Smooth muscle cell (in vitro differentiated cells): ENCODE data around the gene FRMD4A. TPM values are rescaled to one million over a fixed set of nuclear protein-coding genes. Genes with fewer than 3 reads are reported as not detected.

Experiments
- DNase-seq: peaks from one replicate; lab custom pipeline; 2025; ENCODE audit not compliant: unreplicated experiment; lab: John Stamatoyannopoulos, UW
- H2AFZ ChIP-seq: fragments of 200-600 bp; sonication (generic); 2 replicates; pipeline ENCODE4 v1.6.0; 2016; ENCODE audit warnings: antibody characterized with exemption, low read depth, mild to moderate bottlenecking
- H3F3A ChIP-seq: fragments of 200-600 bp; sonication (generic); 2 replicates; pipeline ENCODE4 v1.6.0; 2017; ENCODE audit warnings: antibody characterized with exemption, low read depth
- H3K27ac ChIP-seq: fragments of 200-600 bp; sonication (generic); 2 replicates; pipeline ENCODE4 v1.5.1; 2016; ENCODE audit warnings: low read depth, mild to moderate bottlenecking
- H3K27me3 ChIP-seq: fragments of 200-600 bp; sonication (generic); 2 replicates; pipeline ENCODE4 v1.6.1; 2016; ENCODE audit warnings: low read depth, mild to moderate bottlenecking
- H3K36me3 ChIP-seq: fragments of 200-600 bp; sonication (generic); 2 replicates; pipeline ENCODE4 v1.5.1; 2016; ENCODE audit warnings: low read depth
- H3K4me1 ChIP-seq: fragments of 200-600 bp; sonication (generic); 2 replicates; pipeline ENCODE4 v1.5.1; 2016; ENCODE audit warnings: low read depth
- H3K4me2 ChIP-seq: fragments of 200-600 bp; sonication (generic); 2 replicates; pipeline ENCODE4 v1.6.0; 2016; ENCODE audit warnings: mild to moderate bottlenecking
- H3K4me3 ChIP-seq: fragments of 200-600 bp; sonication (generic); 2 replicates; pipeline ENCODE4 v1.5.1; 2016; ENCODE audit warnings: mild to moderate bottlenecking
- H3K79me2 ChIP-seq: fragments of 200-600 bp; sonication (generic); 2 replicates; pipeline ENCODE4 v1.6.0; 2016; ENCODE audit warnings: low read depth, mild to moderate bottlenecking
- H3K9ac ChIP-seq: fragments of 200-600 bp; sonication (generic); 2 replicates; pipeline ENCODE4 v1.6.0; 2016; ENCODE audit warnings: low read depth
- H3K9me3 ChIP-seq: fragments of 200-600 bp; sonication (generic); replicated peaks from 2 replicates; pipeline ENCODE4 v1.5.1; 2016; ENCODE audit warnings: low read depth
- H4K20me1 ChIP-seq: fragments of 200-600 bp; sonication (generic); 2 replicates; pipeline ENCODE4 v1.6.0; 2016; ENCODE audit warnings: low read depth
- CTCF ChIP-seq: fragments of 200-600 bp; sonication (generic); IDR thresholded peaks from 2 replicates; pipeline ENCODE4 v1.5.1; 2017; ENCODE audit warnings: borderline replicate concordance, mild to moderate bottlenecking, antibody characterized with exemption; ENCODE audit not compliant: insufficient read depth, poor library complexity, severe bottlenecking
- WGBS: methylation state at CpG from one replicate; pipeline ENCODE4 v1.1.7; 2016; ENCODE audit warnings: low lambda C conversion rate; 5-methylcytosine and 5-hydroxymethylcytosine counted together
- polyA plus RNA-seq: library from polyadenylated mRNA; unstranded; fragments of >200 nt; fragmentation: Nextera tagmentation; extraction: Ambion mirVana; gene quantifications from 2 replicates; pipeline ENCODE4 v1.2.1, GENCODE V29; 2016
- total RNA-seq: library from RNA; depleted of rRNA; stranded (reverse); fragments of >200 nt; gene quantifications from 2 replicates; pipeline ENCODE4 v1.2.3, GENCODE V29; 2014

FRMD4A gene
- total and polyA plus RNA-seq, 2 experiments from 2014 or later: 3.0 to 5.4 TPM

- Histone ChIP-seq H3K4me2 (no peak overlapping the region), H2AFZ (no peak overlapping the region), H3K27ac (no peak overlapping the region), H3K9ac (no peak overlapping the region), H3K9me3 (no peaks in the 10 kb centered on the region), H3K36me3 (no peaks in the 10 kb centered on the region), H3F3A (no peaks in the 10 kb centered on the region), H3K27me3 (peaks cover 20% of the 10 kb centered on the region), H4K20me1 (no peaks in the 10 kb centered on the region), H3K79me2 (no peaks in the 10 kb centered on the region), H3K4me3 (no peak overlapping the region), H3K4me1 (no peaks in the 10 kb centered on the region)
- DNase-seq: no peak
- no peak for TF ChIP-seq CTCF
- 81% methylated on average over 14 of the region's 14 CpGs for WGBS
Measured at GRCh38 chr10:14131261-14131960, 199.3 kb downstream of the FRMD4A start.

- Histone ChIP-seq H3K4me2 (no peak overlapping the region), H4K20me1 (no peaks in the 10 kb centered on the region), H3K27ac (no peak overlapping the region), H3K9ac (no peak overlapping the region), H3K4me1 (no peaks in the 10 kb centered on the region), H2AFZ (no peak overlapping the region), H3K79me2 (no peaks in the 10 kb centered on the region), H3K36me3 (no peaks in the 10 kb centered on the region), H3F3A (no peaks in the 10 kb centered on the region), H3K4me3 (no peak overlapping the region), H3K27me3 (peaks cover 16% of the 10 kb centered on the region), H3K9me3 (no peaks in the 10 kb centered on the region)
- DNase-seq: no peak
- 92% methylated on average over 4 of the region's 4 CpGs for WGBS
- no peak for TF ChIP-seq CTCF
Measured at GRCh38 chr10:14129770-14130169, 201.0 kb downstream of the FRMD4A start.

GRCh38 chr10:14128519-14128918 lies 202.2 kb downstream of the FRMD4A start:
- DNase-seq: no peak
- no peak for TF ChIP-seq CTCF
- H3K27me3 ChIP-seq: peaks cover 19% of the 10 kb centered on the region
- no peak overlapping the region for H3K9ac ChIP-seq
- H3K9me3 ChIP-seq: no peaks in the 10 kb centered on the region
- no peaks in the 10 kb centered on the region for H3K36me3 ChIP-seq
- no peak overlapping the region for H3K27ac ChIP-seq
- no peak overlapping the region for H3K4me2 ChIP-seq
- no peak overlapping the region for H2AFZ ChIP-seq
- no peaks in the 10 kb centered on the region for H3K4me1 ChIP-seq
- no peaks in the 10 kb centered on the region for H4K20me1 ChIP-seq
- no peaks in the 10 kb centered on the region for H3K79me2 ChIP-seq
- no peaks in the 10 kb centered on the region for H3F3A ChIP-seq
- WGBS: 92% methylated on average over 8 of the region's 8 CpGs
- H3K4me3 ChIP-seq: no peak overlapping the region

GRCh38 chr10:14126697-14127440 lies 203.9 kb downstream of the FRMD4A start:
- Histone ChIP-seq H3K27ac (no peak overlapping the region), H3K9me3 (no peaks in the 10 kb centered on the region), H4K20me1 (no peaks in the 10 kb centered on the region), H3K36me3 (no peaks in the 10 kb centered on the region), H3K4me3 (no peak overlapping the region), H3K27me3 (peaks cover 24% of the 10 kb centered on the region), H3F3A (no peaks in the 10 kb centered on the region), H3K9ac (no peak overlapping the region), H3K79me2 (no peaks in the 10 kb centered on the region), H3K4me2 (no peak overlapping the region), H2AFZ (no peak overlapping the region), H3K4me1 (no peaks in the 10 kb centered on the region)
- 79% methylated on average over 6 of the region's 6 CpGs for WGBS
- no peak for DNase-seq
- no peak for TF ChIP-seq CTCF
